CD4-positive, alpha-beta T cell (primary cell): ENCODE measurements around the gene HIGD2B. TPM values are rescaled to one million over a fixed set of nuclear protein-coding genes. Genes with fewer than 3 reads are reported as not detected.
"Not testable (repeated sequence)": the region's sequence is repeated elsewhere in the genome, so short reads cannot be mapped to it uniquely, and the experiment has no call there.

ENCODE experiments used
- ATAC-seq: fragments of 200-7000 bp; cut with Tn5 transposase; one replicate; pipeline ENCODE4 v1.10.0; 2022; ENCODE audit warnings: mild to moderate bottlenecking; ENCODE audit not compliant: poor library complexity
- CTCF ChIA-PET: fragments of 350-600 bp; sonication (Branson Sonifier 250); formaldehyde crosslinking; loops from one replicate; lab custom pipeline; 2021; ENCODE audit warnings: antibody characterized with exemption, inconsistent platforms; lab: Charles Lee
- POLR2A ChIA-PET: fragments of 350-600 bp; sonication (Branson Sonifier 250); formaldehyde crosslinking; loops from one replicate; lab custom pipeline; 2021; ENCODE audit warnings: antibody characterized with exemption, inconsistent platforms; lab: Charles Lee
- DNase-seq, 14 experiments: peaks; one replicate each; pipeline ENCODE4 v3.0.0-alpha.2; 2013 to 2020; ENCODE audit warnings: mixed read lengths in 2 of 14
- H3K27ac ChIP-seq, 2 donors: one replicate each; pipeline versions ENCODE4 v1.5.1 to v1.7.0; 2013; ENCODE audit warnings: low read length in 2 of 2, low read depth in 1 of 2, mild to moderate bottlenecking in 1 of 2
- H3K27me3 ChIP-seq, 2 experiments: 1 replicate in 1 of 2; 2 replicates in 1 of 2; pipeline versions ENCODE4 v1.6.1 to v1.7.0; 2013; ENCODE audit warnings: low read length in 2 of 2, control low read depth in 1 of 2, mild to moderate bottlenecking in 1 of 2, moderate library complexity in 1 of 2; ENCODE audit not compliant: insufficient read depth in 2 of 2, control insufficient read depth in 1 of 2
- H3K36me3 ChIP-seq: one replicate; pipeline ENCODE4 v1.6.1; 2013; ENCODE audit warnings: low read length, control low read depth; ENCODE audit not compliant: insufficient read depth
- H3K4me1 ChIP-seq: one replicate; pipeline ENCODE4 v1.6.1; 2013; ENCODE audit warnings: low read length, control low read depth; ENCODE audit not compliant: insufficient read depth
- H3K4me3 ChIP-seq: one replicate; pipeline ENCODE4 v1.5.1; 2013; ENCODE audit warnings: mild to moderate bottlenecking, low read length, moderate library complexity
- H3K9me3 ChIP-seq, 2 experiments: 1 replicate in 1 of 2; 2 replicates in 1 of 2; pipeline versions ENCODE4 v1.6.1 to v1.7.0; 2013; ENCODE audit warnings: low read length in 2 of 2, mild to moderate bottlenecking in 2 of 2, control low read depth in 1 of 2, moderate library complexity in 1 of 2; ENCODE audit not compliant: control insufficient read depth in 1 of 2, insufficient read depth in 1 of 2
- H3K27ac Mint-ChIP-seq: one replicate; pipeline ENCODE4 v1.8.0; 2020; ENCODE audit warnings: mixed read lengths
- H3K27me3 Mint-ChIP-seq: one replicate; pipeline ENCODE4 v1.8.0; 2021; ENCODE audit warnings: mixed read lengths
- H3K36me3 Mint-ChIP-seq: one replicate; pipeline ENCODE4 v1.8.0; 2021; ENCODE audit warnings: low read depth, mixed read lengths
- H3K4me1 Mint-ChIP-seq: one replicate; pipeline ENCODE4 v1.8.0; 2021; ENCODE audit warnings: low read depth, mixed read lengths
- H3K4me3 Mint-ChIP-seq: one replicate; pipeline ENCODE4 v1.8.0; 2020; ENCODE audit warnings: mild to moderate bottlenecking, mixed read lengths
- H3K9me3 Mint-ChIP-seq: one replicate; pipeline ENCODE4 v1.8.0; 2020; ENCODE audit warnings: mixed read lengths
- intact Hi-C, 2 experiments: fragments of 100-400 bp; cut with DNase I in 1 of 2; cut with micrococcal nuclease in 1 of 2; formaldehyde crosslinking; loops; one replicate each; pipeline versions ENCODE4 v1.15.1 to v1.9.0; 2023 to 2025; cut with DNase I, micrococcal nuclease
- total RNA-seq, 174 experiments: library from RNA in 2 of 174; stranded (reverse) in 2 of 174; gene quantifications; one replicate each; pipeline ENCODE4 v1.2.3 and lab custom pipeline; 2021 to 2026

Gene HIGD2B
- total RNA-seq, 2 experiments from 2014 or later = 0.28 TPM; not detected in 1

GRCh38 chr15:72661081-72661480, 24.9 kb downstream of the HIGD2B start:
- ATAC-seq = not testable (repeated sequence)

GRCh38 chr15:72656014-72656413, 30.0 kb downstream of the HIGD2B start:
- H3K4me3 ChIP-seq, intact Hi-C loops, H3K27ac Mint-ChIP-seq, POLR2A ChIA-PET, H3K4me1 Mint-ChIP-seq, H3K4me3 Mint-ChIP-seq, H3K27me3 Mint-ChIP-seq, H3K27ac ChIP-seq, DNase-seq, H3K27me3 ChIP-seq, H3K36me3 ChIP-seq, CTCF ChIA-PET, H3K9me3 Mint-ChIP-seq, H3K36me3 Mint-ChIP-seq, H3K4me1 ChIP-seq, ATAC-seq, H3K9me3 ChIP-seq: not testable (repeated sequence)

More at GRCh38 chr15:72661081-72661480, 24.9 kb downstream of the HIGD2B start:
- intact Hi-C loops, H3K36me3 Mint-ChIP-seq, H3K4me3 ChIP-seq, DNase-seq, H3K4me3 Mint-ChIP-seq, CTCF ChIA-PET, H3K36me3 ChIP-seq, H3K9me3 ChIP-seq, H3K27me3 Mint-ChIP-seq, H3K27ac ChIP-seq, H3K27ac Mint-ChIP-seq, POLR2A ChIA-PET, H3K9me3 Mint-ChIP-seq, H3K4me1 ChIP-seq, H3K4me1 Mint-ChIP-seq, H3K27me3 ChIP-seq: not testable (repeated sequence)

GRCh38 chr15:72654397-72654796, 31.6 kb downstream of the HIGD2B start, which contains the start of gene GOLGA6B:
Gene GOLGA6B, plus strand, starts transcription at chr15:72654697. Its CDS starts 41 bp downstream, at chr15:72654738.
- not testable (repeated sequence) for H3K4me3 ChIP-seq

DNA sequence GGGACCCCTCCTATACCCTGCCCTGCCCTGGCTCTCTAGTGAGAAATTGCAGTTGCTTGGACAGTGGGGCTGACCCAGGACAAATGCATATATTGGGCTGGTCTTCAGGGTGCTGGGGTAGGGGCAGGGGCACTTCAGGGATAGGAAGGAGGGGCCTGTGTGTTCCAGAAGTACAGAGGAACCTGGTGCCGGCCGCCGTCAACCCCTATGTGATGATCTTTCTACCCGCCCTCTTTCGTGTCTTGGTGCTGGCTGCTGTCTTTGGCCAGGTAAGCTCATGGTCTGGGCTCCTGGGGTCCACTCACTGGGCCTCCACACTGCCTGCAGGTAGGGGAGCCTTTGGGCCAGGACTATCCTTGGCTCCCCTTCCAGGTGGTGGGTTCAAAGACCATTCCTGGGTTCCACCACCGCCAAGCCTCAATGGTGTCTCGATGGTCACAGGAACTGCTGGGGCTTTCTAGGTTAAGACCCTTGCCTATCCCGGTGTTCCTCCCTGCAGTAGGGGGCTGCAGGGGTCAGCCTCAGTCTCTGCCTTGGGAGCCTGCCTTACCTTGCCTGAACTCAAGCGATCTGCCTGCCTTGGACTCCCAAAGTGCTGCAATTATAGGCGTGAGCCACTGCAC, 37.2 kb downstream of the HIGD2B start:
- intact Hi-C loops, H3K36me3 Mint-ChIP-seq, H3K27me3 ChIP-seq, H3K27ac ChIP-seq, H3K4me3 ChIP-seq, POLR2A ChIA-PET, H3K4me1 Mint-ChIP-seq, H3K4me3 Mint-ChIP-seq, DNase-seq, H3K9me3 ChIP-seq, H3K27me3 Mint-ChIP-seq, H3K27ac Mint-ChIP-seq, ATAC-seq, CTCF ChIA-PET, H3K9me3 Mint-ChIP-seq, H3K4me1 ChIP-seq, H3K36me3 ChIP-seq: not testable (repeated sequence)

More at GRCh38 chr15:72654397-72654796, 31.6 kb downstream of the HIGD2B start, which contains the start of gene GOLGA6B:
- DNase-seq, H3K9me3 ChIP-seq, intact Hi-C loops, H3K4me3 Mint-ChIP-seq, H3K36me3 Mint-ChIP-seq, H3K27ac Mint-ChIP-seq, H3K4me1 ChIP-seq, POLR2A ChIA-PET, H3K27me3 Mint-ChIP-seq, H3K9me3 Mint-ChIP-seq, ATAC-seq, H3K4me1 Mint-ChIP-seq, H3K36me3 ChIP-seq, CTCF ChIA-PET, H3K27me3 ChIP-seq, H3K27ac ChIP-seq: not testable (repeated sequence)

GRCh38 chr15:72642271-72642670, 43.7 kb downstream of the HIGD2B start:
- H3K4me3 ChIP-seq, CTCF ChIA-PET, intact Hi-C loops, H3K36me3 Mint-ChIP-seq, H3K36me3 ChIP-seq, H3K4me1 Mint-ChIP-seq, H3K27ac ChIP-seq, H3K4me3 Mint-ChIP-seq, ATAC-seq, H3K27me3 ChIP-seq, POLR2A ChIA-PET, H3K27me3 Mint-ChIP-seq, H3K9me3 ChIP-seq, H3K9me3 Mint-ChIP-seq, DNase-seq, H3K4me1 ChIP-seq, H3K27ac Mint-ChIP-seq: not testable (repeated sequence)

DNA sequence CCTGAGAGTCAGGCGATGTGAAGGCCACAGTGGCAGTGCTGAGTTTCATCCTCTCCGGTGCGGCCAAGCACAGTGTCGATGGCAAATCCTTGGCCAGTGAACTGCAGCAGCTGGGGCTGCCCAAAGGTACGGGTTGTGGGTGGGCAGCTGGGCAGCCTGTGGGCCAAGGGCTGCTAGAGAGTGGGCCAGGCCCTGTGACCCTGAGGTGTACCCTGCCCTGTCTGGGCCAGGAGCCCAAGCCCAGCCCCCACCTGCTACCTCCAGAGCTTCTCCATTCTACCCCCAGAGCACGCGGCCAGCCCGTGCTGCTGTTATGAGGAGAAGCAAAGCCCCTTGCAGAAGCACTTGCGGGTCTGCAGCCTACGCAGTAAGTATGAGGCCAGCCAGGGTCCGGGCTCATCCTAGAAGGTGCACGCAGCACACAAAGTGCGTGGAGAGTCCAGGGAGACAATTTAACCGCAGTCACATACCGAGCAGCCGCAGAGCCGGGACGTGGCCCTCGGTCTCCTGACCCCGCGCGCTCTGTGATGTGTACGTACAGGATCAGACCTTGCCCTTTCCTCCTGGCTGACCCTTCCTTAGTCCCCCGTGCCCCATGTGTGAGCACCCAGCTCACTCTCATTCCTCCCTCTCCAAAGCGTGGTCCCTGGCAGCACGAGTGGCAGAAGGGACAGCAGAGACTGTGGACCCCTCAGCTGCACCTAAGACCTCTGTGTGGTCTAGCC, 46.1 kb downstream of the HIGD2B start:
- H3K36me3 Mint-ChIP-seq, intact Hi-C loops, CTCF ChIA-PET, POLR2A ChIA-PET, H3K27me3 Mint-ChIP-seq, H3K4me3 Mint-ChIP-seq, H3K4me1 Mint-ChIP-seq, H3K27ac ChIP-seq, H3K27ac Mint-ChIP-seq, DNase-seq, H3K9me3 ChIP-seq, ATAC-seq, H3K36me3 ChIP-seq, H3K4me1 ChIP-seq, H3K9me3 Mint-ChIP-seq, H3K27me3 ChIP-seq, H3K4me3 ChIP-seq: not testable (repeated sequence)
